Pulmonary artery endothelial cell (primary cell): ENCODE data around the gene FAM81A. TPM values are rescaled to one million over a fixed set of nuclear protein-coding genes. Genes with fewer than 3 reads are reported as not detected.
"Not testable (repeated sequence)": the region's sequence is repeated elsewhere in the genome, so short reads cannot be mapped to it uniquely, and the experiment has no call there.

ENCODE experiments used
- DNase-seq: peaks from one replicate; pipeline ENCODE4 v3.0.0-alpha.2; 2011; ENCODE audit warnings: low read depth, low spot score
- total RNA-seq: library from RNA; depleted of rRNA; stranded (reverse); fragments of >200 nt; gene quantifications from 2 replicates; pipeline ENCODE4 v1.2.3, GENCODE V29; 2014

FAM81A gene
- total RNA-seq, 1 donor from 2014 or later = 0.07 TPM

GRCh38 chr15:59424616-59425015, 13.4 kb upstream of the FAM81A start:
- DNase-seq = no peak

- not testable (repeated sequence) for DNase-seq
Observed at GRCh38 chr15:59428898-59429297, 9.1 kb upstream of the FAM81A start.

GRCh38 chr15:59432389-59432788, 5.6 kb upstream of the FAM81A start:
- no peak for DNase-seq

- no peak for DNase-seq
Observed at GRCh38 chr15:59434481-59434880, 3.5 kb upstream of the FAM81A start.

GRCh38 chr15:59436774-59437141, 1.2 kb upstream of the FAM81A start:
- no peak for DNase-seq

GRCh38 chr15:59437142-59437816, 707 bp upstream of the FAM81A start:
- DNase-seq = no peak

GRCh38 chr15:59438625-59439290, 772 bp downstream of the FAM81A start:
- DNase-seq = no peak

- no peak for DNase-seq
Observed at GRCh38 chr15:59439576-59439975, 1.6 kb downstream of the FAM81A start.

GRCh38 chr15:59443341-59444072, 5.5 kb downstream of the FAM81A start:
- no peak for DNase-seq

- no peak for DNase-seq
Observed at GRCh38 chr15:59444081-59444835, 6.3 kb downstream of the FAM81A start.

GRCh38 chr15:59444980-59445545, 7.1 kb downstream of the FAM81A start:
- DNase-seq = no peak

- no peak for DNase-seq
Observed at GRCh38 chr15:59446232-59446957, 8.4 kb downstream of the FAM81A start.

GRCh38 chr15:59447367-59447766, 9.4 kb downstream of the FAM81A start:
- no peak for DNase-seq

- DNase-seq = no peak
Observed at GRCh38 chr15:59448871-59449270, 10.9 kb downstream of the FAM81A start.

GRCh38 chr15:59453474-59454215, 15.7 kb downstream of the FAM81A start:
- no peak for DNase-seq

GRCh38 chr15:59456114-59456513, 18.1 kb downstream of the FAM81A start:
- DNase-seq = no peak

- no peak for DNase-seq
Observed at GRCh38 chr15:59457103-59457502, 19.1 kb downstream of the FAM81A start.

GRCh38 chr15:59461521-59461920, 23.5 kb downstream of the FAM81A start:
- no peak for DNase-seq

GRCh38 chr15:59473226-59473625, 35.2 kb downstream of the FAM81A start:
- DNase-seq = peak; percentile 48

- DNase-seq = not testable (repeated sequence)
Observed at GRCh38 chr15:59475161-59475560, 37.2 kb downstream of the FAM81A start.
